Stimulated activated CD4-positive, alpha-beta T cell treated with anti-CD3 and anti-CD28 coated beads, TNF-alpha, amount 100 ng/mL, for 4 hours (primary cell): ENCODE results near the gene MRPL34.

ENCODE experiments used
- DNase-seq, 3 experiments: peaks; one replicate each; pipeline ENCODE4 v3.0.0-alpha.2; 2020; ENCODE audit warnings: low read depth in 3 of 3

Gene MRPL34

DNA sequence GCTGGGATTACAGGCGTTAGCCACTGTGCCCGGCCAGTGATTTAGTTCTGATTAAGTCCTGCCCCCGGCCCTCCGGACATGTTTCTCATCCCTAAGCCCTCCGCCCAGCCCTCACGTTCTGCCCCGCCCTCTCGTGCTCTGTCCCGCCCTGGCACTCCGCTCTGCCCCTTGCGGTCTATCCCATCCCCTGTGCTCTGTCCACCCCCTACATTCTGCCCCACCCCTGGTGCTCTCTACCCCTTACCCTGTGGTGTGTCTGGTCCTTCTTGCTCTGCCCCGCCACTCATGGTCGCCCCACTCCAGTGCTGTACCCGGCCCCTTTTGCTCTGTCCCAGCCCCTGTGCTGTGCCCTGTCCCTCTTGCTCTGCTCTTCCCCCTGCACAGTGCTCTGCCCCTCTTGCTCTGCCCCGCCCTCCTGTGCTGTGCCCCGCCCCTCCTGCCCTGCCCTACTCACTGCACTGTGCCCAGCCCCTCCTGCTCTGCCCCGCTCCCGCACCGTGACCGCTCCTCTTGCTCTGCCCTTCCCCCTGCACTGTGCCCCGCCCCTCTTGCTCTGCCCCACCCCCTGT lies 34.7 kb downstream of the MRPL34 start:
- DNase-seq: no peak

DNA sequence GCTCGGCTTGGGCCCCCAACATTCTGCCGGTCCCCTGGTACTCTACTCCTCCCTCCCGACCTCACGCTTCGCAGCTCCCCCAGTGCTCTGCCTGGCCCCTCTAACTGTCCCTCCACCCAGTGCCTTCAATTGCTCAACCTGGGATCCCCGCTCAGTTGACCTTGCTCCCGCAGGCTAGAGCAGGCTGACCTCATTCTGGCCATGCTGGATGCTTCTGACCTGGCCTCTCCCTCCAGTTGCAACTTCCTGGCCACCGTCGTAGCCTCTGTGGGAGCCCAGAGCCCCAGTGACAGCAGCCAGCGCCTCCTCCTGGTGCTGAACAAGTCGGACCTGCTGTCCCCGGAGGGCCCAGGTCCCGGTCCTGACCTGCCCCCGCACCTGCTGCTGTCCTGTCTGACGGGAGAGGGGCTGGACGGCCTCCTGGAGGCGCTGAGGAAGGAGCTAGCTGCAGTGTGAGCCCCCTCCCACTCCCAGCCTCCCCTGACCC lies 35.2 kb downstream of the MRPL34 start:
- DNase-seq: no peak

DNA sequence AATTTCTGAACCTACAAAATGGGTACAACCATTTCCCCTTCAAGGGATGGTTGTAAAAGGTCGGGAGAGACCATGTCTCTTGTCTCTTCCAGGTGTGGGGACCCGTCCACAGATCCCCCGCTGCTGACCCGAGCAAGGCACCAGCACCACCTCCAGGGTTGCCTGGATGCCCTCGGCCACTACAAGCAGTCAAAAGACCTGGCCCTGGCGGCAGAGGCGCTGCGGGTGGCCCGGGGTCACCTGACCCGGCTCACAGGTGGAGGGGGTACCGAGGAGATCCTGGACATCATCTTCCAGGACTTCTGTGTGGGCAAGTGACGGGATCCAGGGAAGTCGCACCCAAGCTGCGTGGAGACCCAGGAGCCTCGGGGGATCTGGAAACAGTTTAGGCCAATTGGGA lies 35.7 kb downstream of the MRPL34 start:
- no peak for DNase-seq

DNA sequence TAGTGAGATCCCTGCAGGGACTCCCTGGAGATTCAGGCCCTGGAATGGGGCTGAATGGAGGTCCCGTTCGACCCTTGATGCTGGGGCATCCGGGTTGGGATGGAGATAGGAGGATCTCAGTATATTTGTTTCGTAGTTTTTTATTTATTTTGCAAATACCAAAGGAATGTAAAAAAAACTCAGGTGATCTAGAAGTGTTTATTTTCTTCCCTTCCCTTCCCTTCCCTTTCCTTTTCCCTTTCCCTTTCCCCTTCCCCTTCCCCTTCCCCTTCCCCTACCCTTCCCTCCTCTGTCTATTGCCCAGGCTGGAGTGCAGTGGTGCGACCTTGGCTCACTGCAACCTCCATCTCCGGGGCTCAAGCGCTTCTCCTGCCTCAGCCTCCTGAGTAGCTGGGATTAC lies 36.2 kb downstream of the MRPL34 start:
- DNase-seq: no peak

DNA sequence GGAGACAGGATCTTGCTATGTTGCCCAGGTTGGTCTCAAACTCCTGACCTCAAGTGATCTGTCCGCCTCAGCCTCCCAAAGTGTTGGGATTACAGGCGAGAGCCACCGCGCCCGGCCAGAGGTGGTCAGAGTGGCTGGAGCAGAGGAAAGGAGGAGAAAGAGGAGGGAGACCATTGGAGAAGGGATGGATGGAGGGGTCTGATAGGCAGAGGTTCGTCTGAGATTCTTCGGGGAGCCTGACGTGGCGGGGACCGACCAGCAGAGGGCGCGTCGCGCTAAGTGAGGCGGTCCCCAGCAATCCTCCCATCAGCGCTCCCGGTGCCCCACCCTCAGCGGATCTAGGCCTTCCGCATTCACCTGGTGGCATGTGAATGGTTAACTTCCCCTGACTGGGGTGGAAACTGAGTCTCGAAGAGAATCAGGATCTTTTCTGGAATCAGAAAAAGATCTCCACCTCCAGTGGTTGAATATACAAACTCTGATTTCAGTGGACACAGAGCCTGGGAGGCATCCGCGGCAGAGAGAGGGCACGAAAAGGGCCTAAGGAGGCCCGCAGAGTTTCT lies 40.5 kb downstream of the MRPL34 start:
- peak; percentile 55 to 70 (median 66) for DNase-seq

DNA sequence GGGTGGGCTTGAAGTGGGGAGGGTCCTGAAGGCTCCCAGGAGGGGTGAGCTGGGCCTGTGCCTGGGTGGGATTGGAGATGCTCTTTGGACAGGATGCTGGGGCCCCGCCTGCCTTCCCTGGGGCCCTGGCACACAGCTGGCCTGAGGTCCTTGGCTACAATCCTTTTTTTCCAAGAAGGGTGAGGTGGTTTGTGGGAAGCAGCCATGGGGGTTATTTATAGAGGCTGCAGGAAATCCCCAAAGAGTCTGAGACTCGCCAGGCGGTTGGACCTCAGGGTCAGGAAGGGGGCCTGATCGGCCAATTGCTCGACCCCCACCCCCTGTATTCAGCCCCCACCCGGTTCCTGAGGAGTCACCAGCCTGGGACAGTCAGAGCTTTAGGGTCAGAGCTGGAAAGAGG lies 41.7 kb downstream of the MRPL34 start:
- no peak for DNase-seq

DNA sequence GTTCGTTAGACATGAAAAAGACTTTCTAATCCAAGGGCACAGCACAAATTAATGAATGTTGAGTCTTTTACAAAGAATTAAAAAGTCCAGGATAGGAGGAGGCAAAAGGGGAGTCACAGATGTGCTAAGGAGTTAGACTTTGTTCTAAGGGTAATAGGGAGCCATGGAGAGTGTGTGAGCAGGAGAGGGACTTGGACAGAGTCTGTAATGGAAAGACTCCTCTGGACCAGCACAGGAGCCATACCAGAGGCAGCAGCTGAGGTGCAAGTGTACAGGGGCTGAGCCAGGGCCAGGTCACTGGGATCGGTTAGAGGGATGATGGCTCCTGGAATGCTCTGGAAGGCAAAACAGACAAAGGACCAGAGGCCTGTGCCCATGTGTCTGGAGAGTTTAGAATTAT lies 42.2 kb downstream of the MRPL34 start:
- DNase-seq: no peak

DNA sequence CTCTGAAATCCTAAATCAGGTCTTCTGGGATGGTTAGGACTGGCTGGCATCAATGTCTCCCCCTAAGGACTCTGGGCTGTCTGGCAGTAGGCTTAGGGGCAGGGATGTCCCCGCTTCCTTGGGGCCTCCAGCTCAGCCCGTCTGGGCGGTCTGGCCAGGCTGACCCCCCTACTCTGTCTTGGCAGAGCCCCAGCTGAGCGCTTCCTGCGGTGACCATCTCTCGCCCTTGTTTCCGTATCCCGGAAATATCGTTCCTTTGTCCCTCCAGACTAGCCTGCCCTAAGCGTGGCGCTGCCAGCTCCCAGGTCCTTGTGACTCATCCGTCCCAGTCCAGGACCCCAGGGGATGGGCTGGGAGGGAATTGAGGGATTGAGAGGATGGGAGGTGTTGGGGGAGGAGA lies 43.0 kb downstream of the MRPL34 start:
- no peak for DNase-seq

DNA sequence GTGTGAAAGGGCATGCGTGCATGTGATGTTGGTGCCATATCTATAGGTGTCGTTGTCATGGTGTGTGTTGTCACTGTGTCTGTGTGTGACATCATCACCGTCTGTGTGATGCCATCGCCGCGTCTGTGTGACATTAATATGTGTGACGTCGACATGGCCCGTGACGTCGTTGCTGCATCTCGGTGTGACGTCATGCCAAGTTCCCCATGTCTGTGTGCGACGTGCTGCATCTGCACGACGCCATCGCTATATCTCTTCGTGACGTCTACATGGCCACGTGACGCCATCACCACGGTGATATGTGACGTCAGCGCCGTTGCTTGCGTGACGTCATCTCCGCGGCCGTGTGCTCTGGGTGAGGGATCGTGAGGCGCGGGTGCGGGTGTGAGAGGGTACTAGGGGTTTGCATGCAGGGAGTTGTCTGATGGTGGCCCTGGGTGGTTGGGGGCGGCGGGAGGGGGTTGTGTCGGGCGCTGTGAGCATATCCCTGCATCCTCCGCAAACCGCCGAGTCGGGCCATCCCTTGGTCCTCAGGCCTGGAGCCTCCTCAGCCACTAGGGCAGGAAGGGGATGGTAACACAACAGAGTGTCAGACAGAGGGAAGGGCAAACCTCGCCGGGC lies 46.3 kb downstream of the MRPL34 start:
- no peak for DNase-seq

DNA sequence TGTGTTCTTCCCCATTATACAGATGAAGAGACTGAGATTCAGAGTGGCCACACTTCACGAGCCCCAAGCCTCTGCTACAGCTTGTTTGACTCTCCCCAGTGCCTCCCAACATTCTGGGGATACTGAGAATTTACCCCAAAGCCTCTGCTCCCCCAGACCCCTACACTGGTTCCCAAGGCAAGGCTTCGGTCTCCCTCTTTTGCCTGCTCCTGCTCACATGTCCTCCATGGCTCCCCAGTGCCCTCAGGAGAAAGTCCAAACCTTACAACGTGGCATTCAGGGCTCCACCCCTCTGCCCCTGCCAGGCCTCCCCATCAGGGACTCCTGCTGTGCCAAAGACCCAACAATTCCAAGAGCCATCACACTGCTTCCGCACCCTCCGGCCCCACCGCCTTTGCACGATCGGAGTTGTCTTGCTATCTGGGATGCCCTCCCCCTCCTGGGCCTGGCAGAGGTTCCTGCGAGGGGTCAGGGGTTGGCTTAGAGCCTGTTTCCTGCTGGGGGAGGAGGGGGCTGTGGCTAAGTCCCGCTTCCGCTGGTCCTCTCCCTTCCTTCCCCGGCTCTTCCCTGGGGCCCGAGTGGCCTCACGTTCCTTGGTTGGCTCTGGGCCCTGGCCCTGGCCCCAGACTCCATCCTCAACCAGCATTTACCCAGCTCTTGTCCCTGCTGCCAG lies 47.1 kb downstream of the MRPL34 start:
- no peak for DNase-seq

DNA sequence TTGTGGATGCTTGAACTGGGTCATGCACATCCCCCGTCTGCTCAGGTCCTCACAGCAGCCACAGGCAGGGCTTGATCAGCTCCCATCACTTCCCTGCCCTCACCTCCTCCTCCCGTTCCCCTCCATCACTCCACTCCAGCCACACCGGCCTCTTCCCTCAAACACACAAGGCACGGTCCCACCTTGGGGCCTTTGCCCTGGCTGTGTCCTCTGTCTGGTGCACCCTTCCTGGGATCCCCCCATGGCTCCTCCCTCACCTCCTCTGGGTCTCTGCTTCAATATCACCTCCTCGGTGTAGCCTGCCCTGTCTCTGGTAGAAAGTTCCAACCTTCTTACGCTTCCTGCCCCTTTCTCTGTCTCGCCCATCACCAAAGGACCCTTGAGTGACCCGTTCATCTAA lies 47.7 kb downstream of the MRPL34 start:
- DNase-seq: no peak
